GM21529 (cell line): ENCODE data around the gene NARS2.

Experiments used
- ATAC-seq: cut with Tn5 transposase; IDR thresholded peaks from one replicate; pipeline ENCODE4 v1.9.1; 2021; ENCODE audit not compliant: unreplicated experiment

NARS2 gene

GRCh38 chr11:78417888-78418583 is 156.6 kb downstream of the NARS2 start:
- ATAC-seq, result peak; percentile 50

GRCh38 chr11:78417175-78417887 is 157.3 kb downstream of the NARS2 start, which contains the start of gene GAB2:
TSS of gene GAB2 (minus strand) at chr11:78417820. CDS start at chr11:78417720, 100 bp downstream.
- ATAC-seq, result peak; percentile 13

- ATAC-seq, result peak; percentile 50
Observed at GRCh38 chr11:78416285-78417174, 158.1 kb downstream of the NARS2 start.

- ATAC-seq, result no peak
Observed at GRCh38 chr11:78415338-78415737, 159.3 kb downstream of the NARS2 start.

- no peak for ATAC-seq
Observed at GRCh38 chr11:78414321-78415051, 160.2 kb downstream of the NARS2 start.

GRCh38 chr11:78408619-78409018 is 166.0 kb downstream of the NARS2 start:
- ATAC-seq, result no peak

GRCh38 chr11:78406568-78407196 is 168.0 kb downstream of the NARS2 start:
- ATAC-seq, result no peak

GRCh38 chr11:78405805-78406204 is 168.9 kb downstream of the NARS2 start:
- ATAC-seq, result no peak

GRCh38 chr11:78403781-78404180 is 170.9 kb downstream of the NARS2 start:
- ATAC-seq, result no peak

- ATAC-seq, result no peak
Observed at GRCh38 chr11:78402847-78403246, 171.8 kb downstream of the NARS2 start.

GRCh38 chr11:78400702-78401101 is 174.0 kb downstream of the NARS2 start:
- ATAC-seq, result no peak

- ATAC-seq, result no peak
Observed at GRCh38 chr11:78400116-78400515, 174.5 kb downstream of the NARS2 start.

- ATAC-seq, result no peak
Observed at GRCh38 chr11:78399136-78399535, 175.5 kb downstream of the NARS2 start.

GRCh38 chr11:78398715-78399114 is 175.9 kb downstream of the NARS2 start:
- ATAC-seq, result no peak

GRCh38 chr11:78397398-78397797 is 177.3 kb downstream of the NARS2 start:
- peak; percentile 76 for ATAC-seq

- ATAC-seq, result no peak
Observed at GRCh38 chr11:78395597-78395996, 179.1 kb downstream of the NARS2 start.

GRCh38 chr11:78392854-78393253 is 181.8 kb downstream of the NARS2 start:
- ATAC-seq, result no peak

- ATAC-seq, result no peak
Observed at GRCh38 chr11:78391424-78391823, 183.2 kb downstream of the NARS2 start.

- ATAC-seq, result no peak
Observed at GRCh38 chr11:78390809-78391208, 183.9 kb downstream of the NARS2 start.

GRCh38 chr11:78386215-78386941 is 188.3 kb downstream of the NARS2 start:
- no peak for ATAC-seq
